ENCODE measurements around the gene CPZ.

- TF ChIP-seq, protein P1, sequence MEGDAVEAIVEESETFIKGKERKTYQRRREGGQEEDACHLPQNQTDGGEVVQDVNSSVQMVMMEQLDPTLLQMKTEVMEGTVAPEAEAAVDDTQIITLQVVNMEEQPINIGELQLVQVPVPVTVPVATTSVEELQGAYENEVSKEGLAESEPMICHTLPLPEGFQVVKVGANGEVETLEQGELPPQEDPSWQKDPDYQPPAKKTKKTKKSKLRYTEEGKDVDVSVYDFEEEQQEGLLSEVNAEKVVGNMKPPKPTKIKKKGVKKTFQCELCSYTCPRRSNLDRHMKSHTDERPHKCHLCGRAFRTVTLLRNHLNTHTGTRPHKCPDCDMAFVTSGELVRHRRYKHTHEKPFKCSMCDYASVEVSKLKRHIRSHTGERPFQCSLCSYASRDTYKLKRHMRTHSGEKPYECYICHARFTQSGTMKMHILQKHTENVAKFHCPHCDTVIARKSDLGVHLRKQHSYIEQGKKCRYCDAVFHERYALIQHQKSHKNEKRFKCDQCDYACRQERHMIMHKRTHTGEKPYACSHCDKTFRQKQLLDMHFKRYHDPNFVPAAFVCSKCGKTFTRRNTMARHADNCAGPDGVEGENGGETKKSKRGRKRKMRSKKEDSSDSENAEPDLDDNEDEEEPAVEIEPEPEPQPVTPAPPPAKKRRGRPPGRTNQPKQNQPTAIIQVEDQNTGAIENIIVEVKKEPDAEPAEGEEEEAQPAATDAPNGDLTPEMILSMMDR (IDR thresholded peaks at IDR 0.05), result no peak
- TF ChIP-seq POLR2A (IDR thresholded peaks at IDR 0.05), result no peak
These were observed 43.7 kb upstream of the CPZ start for GRCh38 chr4:8548731-8549351.

All from Peyer's patch (tissue), 4 donors.